SK-N-SH (cell line): Measurements from ENCODE around the gene TGFBI. TPM values are rescaled to one million over a fixed set of nuclear protein-coding genes. Genes with fewer than 3 reads are reported as not detected.

Experiments
- CTCF ChIA-PET: fragments of 300-600, 350-600 bp; formaldehyde crosslinking; extraction: SDS; loops from one replicate; lab custom pipeline; 2021; lab: Yijun Ruan, JAX
- POLR2A ChIA-PET: fragments of 350-600 bp; sonication (Branson Sonifier 250); formaldehyde crosslinking; extraction: SDS; loops from one replicate; lab custom pipeline; 2020; ENCODE audit warnings: antibody characterized with exemption, inconsistent platforms; lab: Yijun Ruan, JAX
- DNase-seq: peaks from one replicate; pipeline ENCODE4 v3.0.0; 2012
- H2AFZ ChIP-seq: fragments of 200-600 bp; sonication (generic); 2 replicates; pipeline ENCODE4 v1.8.1; 2016; ENCODE audit warnings: antibody characterized with exemption, mild to moderate bottlenecking, low read depth
- H3F3A ChIP-seq: fragments of 200-600 bp; sonication (generic); replicated peaks from 2 replicates; pipeline ENCODE3; 2016; ENCODE audit warnings: antibody characterized with exemption, mild to moderate bottlenecking; ENCODE audit not compliant: insufficient read depth
- H3K27ac ChIP-seq, 2 experiments: fragments of 200-500 bp in 1 of 2; fragments of 200-600 bp in 1 of 2; sonication (Bioruptor generic) in 1 of 2; sonication (generic), shearing (Covaris generic) in 1 of 2; 2 replicates each; pipeline versions ENCODE4 v1.5.1 to v1.6.1; 2014 to 2016; ENCODE audit warnings: low read depth in 2 of 2, inconsistent platforms in 1 of 2, low read length in 1 of 2, mild to moderate bottlenecking in 1 of 2, mixed read lengths in 1 of 2
- H3K27me3 ChIP-seq: fragments of 200-600 bp; sonication (generic), shearing (Covaris generic); 2 replicates; pipeline ENCODE4 v1.6.1; 2016; ENCODE audit warnings: mixed run types; ENCODE audit not compliant: insufficient read depth
- H3K36me3 ChIP-seq, 2 experiments: fragments of 200-500 bp in 1 of 2; fragments of 200-600 bp in 1 of 2; sonication (Bioruptor generic) in 1 of 2; sonication (generic) in 1 of 2; replicated peaks in 1 of 2; 2 replicates each; pipeline versions ENCODE3 to v1.5.1; 2014 to 2016; ENCODE audit warnings: low read length in 1 of 2, mild to moderate bottlenecking in 1 of 2; ENCODE audit not compliant: insufficient read depth in 2 of 2, control insufficient read depth in 1 of 2
- H3K4me1 ChIP-seq, 2 experiments: fragments of 200-500 bp in 1 of 2; fragments of 200-600 bp in 1 of 2; sonication (Bioruptor generic) in 1 of 2; sonication (generic), shearing (Covaris generic) in 1 of 2; 2 replicates each; pipeline versions ENCODE4 v1.5.1 to v1.6.1; 2014 to 2016; ENCODE audit warnings: low read depth in 1 of 2, low read length in 1 of 2, mixed run types in 1 of 2; ENCODE audit not compliant: insufficient read depth in 2 of 2, control insufficient read depth in 1 of 2
- H3K4me2 ChIP-seq: fragments of 200-600 bp; sonication (generic), shearing (Covaris generic); 2 replicates; pipeline ENCODE4 v1.6.1; 2017; ENCODE audit warnings: mixed run types
- H3K4me3 ChIP-seq, 2 experiments: fragments of 200-500 bp in 1 of 2; fragments of 200-600 bp in 1 of 2; sonication (Bioruptor generic) in 1 of 2; sonication (generic), shearing (Covaris generic) in 1 of 2; 2 replicates each; pipeline versions ENCODE4 v1.5.1 to v1.8.1; 2014 to 2016; ENCODE audit warnings: low read depth in 2 of 2, inconsistent platforms in 1 of 2, low read length in 1 of 2, mild to moderate bottlenecking in 1 of 2, mixed read lengths in 1 of 2, moderate library complexity in 1 of 2
- H3K79me2 ChIP-seq: fragments of 200-600 bp; sonication (generic); 2 replicates; pipeline ENCODE4 v1.8.1; 2017; ENCODE audit warnings: mild to moderate bottlenecking; ENCODE audit not compliant: insufficient read depth
- H3K9ac ChIP-seq: fragments of 200-600 bp; sonication (generic); 2 replicates; pipeline ENCODE4 v1.6.1; 2017; ENCODE audit warnings: mixed run types
- H3K9me2 ChIP-seq: fragments of 200-600 bp; sonication (generic); 2 replicates; pipeline ENCODE4 v1.6.1; 2017; ENCODE audit warnings: mixed run types
- H3K9me3 ChIP-seq: fragments of 200-600 bp; sonication (generic); 2 replicates; pipeline ENCODE4 v1.6.1; 2017; ENCODE audit warnings: mixed run types, mild to moderate bottlenecking, moderate library complexity
- H4K20me1 ChIP-seq: fragments of 200-600 bp; sonication (generic); 2 replicates; pipeline ENCODE4 v1.6.1; 2017; ENCODE audit warnings: mild to moderate bottlenecking, mixed run types; ENCODE audit not compliant: insufficient read depth
- CHD2 ChIP-seq: fragments of 150-350 bp; IDR thresholded peaks from 2 replicates; pipeline ENCODE4 v1.6.1; 2018; ENCODE audit warnings: low read length; ENCODE audit not compliant: partially characterized antibody
- CTCF ChIP-seq: fragments of 200-600 bp; sonication (generic); IDR thresholded peaks from 2 replicates; pipeline ENCODE4 v1.6.1; 2017; ENCODE audit warnings: antibody characterized with exemption, mild to moderate bottlenecking, moderate library complexity
- ELF1 ChIP-seq: IDR thresholded peaks from 2 replicates; pipeline ENCODE4 v1.4.0; 2012
- EP300 ChIP-seq, 2 experiments: IDR thresholded peaks; 2 replicates each; pipeline versions ENCODE4 v1.4.0 to v1.6.1; 2012; ENCODE audit warnings: borderline replicate concordance in 1 of 2, low read depth in 1 of 2, low read length in 1 of 2
- EZH2phosphoT487 ChIP-seq: fragments of 200-600 bp; sonication (generic); IDR thresholded peaks from 2 replicates; pipeline ENCODE4 v1.6.1; 2017; ENCODE audit warnings: low read depth, mixed run types, mild to moderate bottlenecking, antibody characterized with exemption, moderate library complexity, borderline replicate concordance
- FOXM1 ChIP-seq: IDR thresholded peaks from 2 replicates; pipeline ENCODE4 v1.4.0; 2012; ENCODE audit warnings: low read depth, mild to moderate bottlenecking
- GATA2 ChIP-seq: sonication (generic); formaldehyde crosslinking; IDR thresholded peaks from 2 replicates; pipeline ENCODE4 v1.5.0; 2020; ENCODE audit warnings: mild to moderate bottlenecking, missing genetic modification reagents
- IRF3 ChIP-seq: fragments of 150-350 bp; IDR thresholded peaks from 2 replicates; pipeline ENCODE4 v1.6.1; 2016; ENCODE audit warnings: mild to moderate bottlenecking, low read depth, low read length
- JUND ChIP-seq: IDR thresholded peaks from 2 replicates; pipeline ENCODE4 v1.4.0; 2012
- MEF2A ChIP-seq: IDR thresholded peaks from 2 replicates; pipeline ENCODE4 v1.4.0; 2012; ENCODE audit warnings: low read depth, borderline replicate concordance
- MXI1 ChIP-seq: IDR thresholded peaks from 2 replicates; pipeline ENCODE4 v1.6.1; 2012; ENCODE audit warnings: mild to moderate bottlenecking, low read depth, low read length, improper control_type of control experiment
- NFIC ChIP-seq: IDR thresholded peaks from 2 replicates; pipeline ENCODE4 v1.4.0; 2012; ENCODE audit warnings: borderline replicate concordance
- NRF1 ChIP-seq: IDR thresholded peaks from 2 replicates; pipeline ENCODE4 v1.6.1; 2012; ENCODE audit warnings: low read depth, mild to moderate bottlenecking, low read length
- PBX3 ChIP-seq: IDR thresholded peaks from 2 replicates; pipeline ENCODE4; 2012
- POLR2AphosphoS5 ChIP-seq: IDR thresholded peaks from 2 replicates; pipeline ENCODE4 v1.6.1; 2012; ENCODE audit warnings: low read depth, low read length
- RAD21 ChIP-seq: IDR thresholded peaks from 2 replicates; pipeline ENCODE4 v1.6.1; 2012; ENCODE audit warnings: mild to moderate bottlenecking, low read length
- RCOR1 ChIP-seq: fragments of 150-350 bp; IDR thresholded peaks from 2 replicates; pipeline ENCODE4 v1.6.1; 2017; ENCODE audit warnings: antibody characterized with exemption, low read length
- RFX5 ChIP-seq: IDR thresholded peaks from 2 replicates; pipeline ENCODE4 v1.6.1; 2012; ENCODE audit warnings: mild to moderate bottlenecking, improper control_type of control experiment, low read length
- RXRA ChIP-seq: IDR thresholded peaks from 2 replicates; pipeline ENCODE4 v1.4.0; 2012; ENCODE audit warnings: low read depth, mild to moderate bottlenecking, borderline replicate concordance
- SIN3A ChIP-seq: IDR thresholded peaks from 2 replicates; pipeline ENCODE4 v1.6.1; 2012; ENCODE audit warnings: low read depth, mild to moderate bottlenecking, low read length, moderate library complexity, borderline replicate concordance
- TAF1 ChIP-seq: IDR thresholded peaks from 2 replicates; pipeline ENCODE4 v1.6.1; 2012; ENCODE audit warnings: low read depth, mild to moderate bottlenecking, low read length, moderate library complexity, borderline replicate concordance
- TCF12 ChIP-seq: IDR thresholded peaks from 2 replicates; pipeline ENCODE4 v1.4.0; 2012
- TEAD4 ChIP-seq: IDR thresholded peaks from 2 replicates; pipeline ENCODE4 v1.4.0; 2012; ENCODE audit warnings: mild to moderate bottlenecking, borderline replicate concordance; ENCODE audit not compliant: insufficient read depth
- USF1 ChIP-seq: IDR thresholded peaks from 2 replicates; pipeline ENCODE4 v1.4.0; 2012; ENCODE audit warnings: low read depth, borderline replicate concordance
- USF2 ChIP-seq: fragments of 150-350 bp; IDR thresholded peaks from 2 replicates; pipeline ENCODE4 v1.6.1; 2017; ENCODE audit warnings: antibody characterized with exemption, low read length, low read depth, borderline replicate concordance
- YY1 ChIP-seq: IDR thresholded peaks from 2 replicates; pipeline ENCODE4 v1.4.0; 2012; ENCODE audit warnings: low read depth, mild to moderate bottlenecking
- ZBTB33 ChIP-seq: IDR thresholded peaks from 2 replicates; pipeline ENCODE4 v1.4.0; 2012; ENCODE audit warnings: low read depth, borderline replicate concordance
- WGBS: methylation state at CpG from one replicate; pipeline ENCODE4 v1.1.6; 2017; ENCODE audit warnings: low lambda C conversion rate; 5-methylcytosine and 5-hydroxymethylcytosine counted together
- polyA plus RNA-seq, 3 experiments: library from polyadenylated mRNA; depleted of rRNA; stranded (reverse); fragments of >200 nt; gene quantifications; 2 replicates each; pipeline ENCODE4 v1.2.3, GENCODE V29; 2012

TGFBI gene
- polyA plus RNA-seq, 1 of the 3 experiments (the other 2 are of a cell fraction), result 2,678 TPM

- Histone ChIP-seq H3K9ac (peak overlapping the region; percentile 81), H3K4me3 (no peak overlapping the region), H3K79me2 (0 out of 2 replicates have a peak, but pooled peaks cover 15% of the 10 kb centered on the region), H3K9me3 (no peaks in the 10 kb centered on the region), H3K4me1 (peaks cover 4 to 37% of the 10 kb centered on the region in 2 experiments), H3K27me3 (no peaks in the 10 kb centered on the region), H3K4me2 (no peak overlapping the region), H3F3A (peaks cover 67% of the 10 kb centered on the region), H3K36me3 (no peaks in the 10 kb centered on the region), H3K9me2 (no peaks in the 10 kb centered on the region), H3K27ac (peak overlapping the region; percentile 65 to 100; a peak in 3 of 4 replicates), H4K20me1 (no peaks in the 10 kb centered on the region), H2AFZ (no peak overlapping the region)
- no peak for DNase-seq
- WGBS, result 55% methylated on average over 7 of the region's 7 CpGs
- CTCF ChIA-PET, result interaction anchor here (0.9 to 2.1 kb wide), 3 partner anchors 11 to 56 kb away, joined by 3 to 9 read pairs (median 3); no protein-coding TSS in a partner anchor
- POLR2A ChIA-PET, result no interaction called here
- TF ChIP-seq USF2 (no peak), RFX5 (no peak), EP300 (IDR thresholded peaks at IDR 0.05; ENCODE audit: borderline replicate concordance in 1 of 2, low read depth in 1 of 2, low read length in 1 of 2) (peak in 1 of 2 experiments; percentile 90; a peak in 2 of 4 replicates), TAF1 (no peak; the same call in 1 of the 2 replicates), IRF3 (no peak), FOXM1 (no peak), RAD21 (no peak), PBX3 (peak; percentile 81), SIN3A (no peak), YY1 (no peak), RCOR1 (no peak), POLR2AphosphoS5 (peak; percentile 52; the same call in 1 of the 2 replicates), RXRA (peak; percentile 58; the same call in 1 of the 2 replicates), CTCF (no peak), CHD2 (no peak), TCF12 (peak; percentile 92), TEAD4 (peak; percentile 80), ZBTB33 (0 out of 2 replicates have a peak, but pooled peaks have one; percentile 52), EZH2phosphoT487 (no peak), JUND (peak; percentile 83), GATA2 (CRISPR knock-in tag) (no peak), USF1 (no peak), MEF2A (no peak), MXI1 (no peak), NRF1 (no peak), NFIC (peak; percentile 69; the same call in 1 of the 2 replicates), ELF1 (no peak)
Measured at GRCh38 chr5:136006761-136007251, 22.0 kb upstream of the TGFBI start.
